ENCODE data around the gene OR5W2.

GRCh38 chr11:55942785-55943392, 28.5 kb upstream of the OR5W2 start:
- no peak for TF ChIP-seq CTCF (IDR thresholded peaks at IDR 0.05; ENCODE audit: extremely low read depth in 1 of 2, insufficient read depth in 1 of 2, low read depth in 1 of 2, low read length in 2 of 2)
- no peak for TF ChIP-seq POLR2A (IDR thresholded peaks at IDR 0.05; ENCODE audit: low read depth, low read length)
- no peak for TF ChIP-seq EZH2 (IDR thresholded peaks at IDR 0.05; ENCODE audit: borderline replicate concordance, low read depth, low read length, severe bottlenecking)
- TF ChIP-seq MYC (IDR thresholded peaks at IDR 0.05; ENCODE audit: low read depth, low read length) = no peak
- no peak for TF ChIP-seq POLR2AphosphoS5 (IDR thresholded peaks at IDR 0.05; ENCODE audit: insufficient read depth, low read depth, low read length)
- no peak for TF ChIP-seq GATA2 (IDR thresholded peaks at IDR 0.05; ENCODE audit: insufficient read depth, insufficient read length, low read depth, low read length)

All from endothelial cell of umbilical vein (primary cell).